GM21576 (cell line): Measurements from ENCODE around the gene KDR.

Experiments
- ATAC-seq: cut with Tn5 transposase; IDR thresholded peaks from one replicate; pipeline ENCODE4 v1.9.1; 2021; ENCODE audit warnings: mild to moderate bottlenecking, moderate library complexity; ENCODE audit not compliant: unreplicated experiment

The KDR gene

GRCh38 chr4:55031158-55031557, 94.2 kb downstream of the KDR start:
- no peak for ATAC-seq

GRCh38 chr4:55030589-55030988, 94.8 kb downstream of the KDR start:
- ATAC-seq, result no peak

- no peak for ATAC-seq
Measured at GRCh38 chr4:55029821-55030503, 95.4 kb downstream of the KDR start.

GRCh38 chr4:55029321-55029720, 96.1 kb downstream of the KDR start:
- ATAC-seq, result no peak
